ENCODE measurements around the gene MARF1.

- TF ChIP-seq CTCF (IDR thresholded peaks at IDR 0.05) (no peak), POLR2A (IDR thresholded peaks at IDR 0.05) (no peak)
Observed at GRCh38 chr16:15544405-15544804, 98.5 kb downstream of the MARF1 start.

Measured in uterus (tissue), 2 donors.